Uterus (tissue), 4 donors: ENCODE measurements around the gene NATD1. TPM values are rescaled to one million over a fixed set of nuclear protein-coding genes. Genes with fewer than 3 reads are reported as not detected.

Source experiments
- DNase-seq, 2 donors: peaks; one replicate each; pipeline ENCODE4 v3.0.0-alpha.2; 2019 to 2020
- H3K27ac ChIP-seq, 2 donors: fragments of 200-600 bp; sonication (generic); 1 replicate in 1 of 2; 2 replicates in 1 of 2; pipeline ENCODE4 v1.5.1; 2016 to 2018
- H3K27me3 ChIP-seq, 2 donors: fragments of 200-600 bp; sonication (generic); one replicate each; pipeline ENCODE4 v1.5.1; 2018 to 2019; ENCODE audit warnings: control low read depth in 1 of 2
- H3K36me3 ChIP-seq, 2 donors: fragments of 200-600 bp; sonication (generic); one replicate each; pipeline ENCODE4 v1.5.1; 2019; ENCODE audit warnings: control low read depth in 1 of 2
- H3K4me1 ChIP-seq, 2 donors: fragments of 200-600 bp; sonication (generic); one replicate each; pipeline ENCODE4 v1.5.1; 2018 to 2019; ENCODE audit warnings: control low read depth in 1 of 2
- H3K4me3 ChIP-seq, 2 donors: fragments of 200-600 bp; sonication (generic); 1 replicate in 1 of 2; 2 replicates in 1 of 2; pipeline ENCODE4 v1.5.1; 2018 to 2019; ENCODE audit warnings: mild to moderate bottlenecking in 1 of 2
- H3K9me3 ChIP-seq, 2 donors: fragments of 200-600 bp; sonication (generic); one replicate each; pipeline ENCODE4 v1.5.1; 2019; ENCODE audit warnings: control low read depth in 1 of 2
- POLR2A ChIP-seq, 2 donors: fragments of 450-650 bp; IDR thresholded peaks; one replicate each; pipeline ENCODE4 v1.6.1; 2016; ENCODE audit warnings: antibody characterized with exemption in 2 of 2, mild to moderate bottlenecking in 1 of 2, moderate library complexity in 1 of 2
- intact Hi-C: fragments of 100-400 bp; cut with DNase I; formaldehyde crosslinking; loops from one replicate; pipeline ENCODE4 v1.15.1; 2023; ENCODE audit warnings: low total_unique reads
- total RNA-seq, 4 donors: library from RNA; depleted of rRNA in 3 of 4; stranded (reverse); fragments of >200 nt in 3 of 4; gene quantifications; one replicate each; pipeline versions ENCODE4 v1.1.0 to v1.2.4, GENCODE V29; 2014 to 2023
- TF ChIP-seq, protein P1 (sequence below), 4 experiments: fragments of 200-600 bp in 2 of 4; fragments of 450-650 bp in 2 of 4; sonication (generic) in 2 of 4; IDR thresholded peaks; one replicate each; pipeline ENCODE4 v1.5.1; 2016 to 2019; ENCODE audit warnings: antibody characterized with exemption in 4 of 4, mild to moderate bottlenecking in 2 of 4, moderate library complexity in 1 of 4
- donor health status: DM: yes; HTN: yes; CAD: no.

Gene NATD1
- total RNA-seq, 4 donors from 2014 or later = 2.1 to 4.9 (median 3.8) TPM

DNA sequence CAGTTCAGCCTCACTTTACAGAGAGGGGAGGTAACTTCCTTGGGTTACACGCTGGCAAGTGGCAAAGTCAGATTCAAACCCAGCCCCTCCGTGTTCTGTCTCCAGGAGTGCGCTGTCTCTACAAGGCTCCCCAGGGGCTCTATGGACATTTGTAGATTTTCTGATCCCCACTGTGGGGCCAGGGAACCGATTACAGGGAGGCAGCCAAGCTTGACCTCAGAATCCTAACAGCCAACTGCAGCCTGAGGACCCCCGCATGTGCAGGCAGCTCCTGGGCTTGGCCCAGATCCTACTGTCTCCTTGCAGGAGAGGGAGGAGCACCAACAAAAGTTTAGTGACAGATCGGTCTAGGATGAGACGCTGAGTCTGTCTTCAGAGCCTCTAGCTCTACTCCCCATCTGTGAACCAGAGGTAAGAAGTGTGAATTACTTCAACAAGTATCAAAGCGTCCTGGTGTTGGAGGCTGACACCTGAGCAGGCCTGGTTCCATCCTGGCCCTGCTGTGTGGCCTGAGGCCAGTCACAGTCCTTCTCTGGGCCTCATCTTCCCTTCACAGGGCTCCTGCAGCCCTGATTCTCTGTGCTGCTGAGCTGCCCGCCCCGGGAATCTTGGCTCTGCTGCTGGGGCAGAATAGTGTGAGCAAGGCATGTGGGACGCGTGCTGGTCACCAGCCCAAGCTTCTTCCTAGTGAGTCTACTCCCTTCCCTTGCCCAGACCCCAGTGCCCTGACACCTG, 9.2 kb upstream of the NATD1 start:
- H3K27ac ChIP-seq = no peak overlapping the region
- intact Hi-C loops = no loop called here
- TF ChIP-seq POLR2A (IDR thresholded peaks at IDR 0.05) = no peak
- TF ChIP-seq, protein P1, sequence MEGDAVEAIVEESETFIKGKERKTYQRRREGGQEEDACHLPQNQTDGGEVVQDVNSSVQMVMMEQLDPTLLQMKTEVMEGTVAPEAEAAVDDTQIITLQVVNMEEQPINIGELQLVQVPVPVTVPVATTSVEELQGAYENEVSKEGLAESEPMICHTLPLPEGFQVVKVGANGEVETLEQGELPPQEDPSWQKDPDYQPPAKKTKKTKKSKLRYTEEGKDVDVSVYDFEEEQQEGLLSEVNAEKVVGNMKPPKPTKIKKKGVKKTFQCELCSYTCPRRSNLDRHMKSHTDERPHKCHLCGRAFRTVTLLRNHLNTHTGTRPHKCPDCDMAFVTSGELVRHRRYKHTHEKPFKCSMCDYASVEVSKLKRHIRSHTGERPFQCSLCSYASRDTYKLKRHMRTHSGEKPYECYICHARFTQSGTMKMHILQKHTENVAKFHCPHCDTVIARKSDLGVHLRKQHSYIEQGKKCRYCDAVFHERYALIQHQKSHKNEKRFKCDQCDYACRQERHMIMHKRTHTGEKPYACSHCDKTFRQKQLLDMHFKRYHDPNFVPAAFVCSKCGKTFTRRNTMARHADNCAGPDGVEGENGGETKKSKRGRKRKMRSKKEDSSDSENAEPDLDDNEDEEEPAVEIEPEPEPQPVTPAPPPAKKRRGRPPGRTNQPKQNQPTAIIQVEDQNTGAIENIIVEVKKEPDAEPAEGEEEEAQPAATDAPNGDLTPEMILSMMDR (IDR thresholded peaks at IDR 0.05) = no peak

DNA sequence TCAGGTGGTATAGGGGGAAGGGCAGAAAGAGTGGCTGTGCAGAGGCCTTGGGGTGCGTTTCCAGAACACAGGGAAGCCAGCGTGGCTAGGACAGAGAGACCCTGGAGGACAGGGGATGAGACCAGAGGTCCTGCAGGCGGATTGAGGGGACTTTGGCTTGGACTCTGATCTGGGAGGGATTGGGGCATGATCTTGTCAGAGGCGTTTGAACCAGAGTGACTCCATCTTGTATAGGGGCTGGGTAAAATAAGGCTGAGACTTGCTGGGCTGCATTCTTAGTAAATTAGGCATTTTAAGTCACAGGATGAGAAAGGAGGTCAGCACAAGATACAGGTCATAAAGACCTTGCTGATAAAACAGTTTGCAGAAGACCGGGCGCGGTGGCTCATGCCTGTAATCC, 5.4 kb upstream of the NATD1 start:
- Histone ChIP-seq H3K4me1 (peaks cover 0 to 5% of the 10 kb centered on the region in 2 donors), H3K4me3 (no peak overlapping the region), H3K36me3 (no peaks in the 10 kb centered on the region), H3K9me3 (no peaks in the 10 kb centered on the region), H3K27ac (no peak overlapping the region), H3K27me3 (no peaks in the 10 kb centered on the region)
- intact Hi-C loops = no loop called here
- DNase-seq = no peak
- TF ChIP-seq POLR2A (IDR thresholded peaks at IDR 0.05) = no peak
- TF ChIP-seq, protein P1 (IDR thresholded peaks at IDR 0.05) = no peak

More for the DNA sequence above, 9.2 kb upstream of the NATD1 start:
- no peak for DNase-seq
- H3K36me3 ChIP-seq = no peaks in the 10 kb centered on the region
- H3K27me3 ChIP-seq = no peaks in the 10 kb centered on the region
- H3K4me3 ChIP-seq = no peak overlapping the region
- no peaks in the 10 kb centered on the region for H3K9me3 ChIP-seq
- no peaks in the 10 kb centered on the region for H3K4me1 ChIP-seq

DNA sequence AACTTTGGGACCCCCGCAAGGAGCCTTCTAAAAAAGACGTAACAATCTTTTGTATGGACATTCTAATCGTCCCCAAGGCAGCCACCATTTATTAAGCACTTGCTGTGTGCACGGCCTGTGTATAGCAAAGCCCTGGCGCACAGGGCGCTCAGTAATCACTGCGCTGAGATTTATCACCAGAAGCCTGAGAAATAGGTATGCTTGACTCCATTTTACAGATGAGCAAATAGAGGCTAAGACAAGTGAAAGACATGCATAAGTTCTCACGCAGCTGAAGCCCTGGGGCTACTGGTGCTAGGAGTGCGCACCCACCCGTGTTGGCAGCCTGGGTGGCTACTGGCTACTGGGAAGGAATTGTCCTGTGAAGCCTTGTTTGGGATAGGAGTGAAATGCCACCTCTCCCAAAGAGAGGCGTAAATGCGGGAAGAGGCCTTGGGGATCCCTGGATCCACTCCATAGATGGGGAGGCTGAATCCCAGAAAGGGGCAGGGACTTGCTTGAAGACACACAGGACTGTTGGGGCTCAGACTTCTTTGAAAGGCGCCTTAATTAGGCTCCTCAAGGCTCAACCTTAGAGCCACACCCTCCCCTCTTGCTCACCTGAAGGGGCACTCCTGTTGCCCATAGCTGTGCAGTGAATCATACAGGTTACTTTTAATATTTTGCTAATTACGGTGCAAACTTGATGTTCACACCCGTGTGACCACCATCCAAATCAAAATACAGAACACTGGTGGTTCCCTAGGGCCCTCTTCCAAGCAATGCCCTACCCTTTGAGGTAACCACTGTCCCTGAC, 634 bp upstream of the NATD1 start:
- TF ChIP-seq, protein P1 (IDR thresholded peaks at IDR 0.05) = no peak
- no peak for TF ChIP-seq POLR2A (IDR thresholded peaks at IDR 0.05)
- DNase-seq = no peak
- intact Hi-C loops = no loop called here
- H3K27me3 ChIP-seq = no peaks in the 10 kb centered on the region
- H3K27ac ChIP-seq = peak overlapping the region; percentile 78 to 90
- peaks cover 0 to 16% of the 10 kb centered on the region in 2 donors for H3K4me1 ChIP-seq
- H3K4me3 ChIP-seq = peak overlapping the region; percentile 59 to 63
- no peaks in the 10 kb centered on the region for H3K9me3 ChIP-seq
- H3K36me3 ChIP-seq = no peaks in the 10 kb centered on the region

DNA sequence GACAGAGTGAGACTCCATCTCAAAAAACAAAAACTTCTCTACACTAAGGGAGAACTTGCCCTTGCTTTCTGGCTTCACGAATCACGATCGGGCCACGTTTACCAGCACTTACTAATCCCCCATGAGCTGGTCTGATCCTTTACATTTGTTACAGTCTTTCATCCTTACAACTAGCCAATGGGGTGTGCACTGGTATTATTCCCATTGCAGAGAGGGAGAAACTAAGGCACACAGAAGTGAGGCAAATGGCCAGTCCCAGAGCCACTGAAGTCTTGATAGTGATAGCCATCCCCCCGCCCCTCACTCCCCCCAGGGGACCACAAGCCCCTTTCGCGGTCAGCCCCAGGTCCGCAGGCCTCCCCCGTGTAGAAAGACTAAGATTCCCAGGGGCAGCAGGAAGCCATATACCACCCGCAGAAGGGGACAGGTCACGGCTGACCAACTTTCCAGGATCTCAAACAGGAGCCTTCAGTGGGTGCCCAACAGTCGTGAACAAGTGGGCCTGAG, 868 bp downstream of the NATD1 start:
- peaks cover 0 to 16% of the 10 kb centered on the region in 2 donors for H3K4me1 ChIP-seq
- no peaks in the 10 kb centered on the region for H3K9me3 ChIP-seq
- peak overlapping the region; percentile 78 to 90 for H3K27ac ChIP-seq
- no peak for DNase-seq
- no peaks in the 10 kb centered on the region for H3K36me3 ChIP-seq
- H3K27me3 ChIP-seq = no peaks in the 10 kb centered on the region
- H3K4me3 ChIP-seq = peak overlapping the region; percentile 59 to 63
- TF ChIP-seq, protein P1 (IDR thresholded peaks at IDR 0.05) = no peak
- TF ChIP-seq POLR2A (IDR thresholded peaks at IDR 0.05) = no peak
- intact Hi-C loops = no loop called here
